NCI-H526 (cell line): Measurements from ENCODE around the gene CASZ1.

Experiments used
- DNase-seq, 2 experiments: peaks; one replicate each; lab custom pipeline; 2025; lab: John Stamatoyannopoulos, UW

The CASZ1 gene

DNA sequence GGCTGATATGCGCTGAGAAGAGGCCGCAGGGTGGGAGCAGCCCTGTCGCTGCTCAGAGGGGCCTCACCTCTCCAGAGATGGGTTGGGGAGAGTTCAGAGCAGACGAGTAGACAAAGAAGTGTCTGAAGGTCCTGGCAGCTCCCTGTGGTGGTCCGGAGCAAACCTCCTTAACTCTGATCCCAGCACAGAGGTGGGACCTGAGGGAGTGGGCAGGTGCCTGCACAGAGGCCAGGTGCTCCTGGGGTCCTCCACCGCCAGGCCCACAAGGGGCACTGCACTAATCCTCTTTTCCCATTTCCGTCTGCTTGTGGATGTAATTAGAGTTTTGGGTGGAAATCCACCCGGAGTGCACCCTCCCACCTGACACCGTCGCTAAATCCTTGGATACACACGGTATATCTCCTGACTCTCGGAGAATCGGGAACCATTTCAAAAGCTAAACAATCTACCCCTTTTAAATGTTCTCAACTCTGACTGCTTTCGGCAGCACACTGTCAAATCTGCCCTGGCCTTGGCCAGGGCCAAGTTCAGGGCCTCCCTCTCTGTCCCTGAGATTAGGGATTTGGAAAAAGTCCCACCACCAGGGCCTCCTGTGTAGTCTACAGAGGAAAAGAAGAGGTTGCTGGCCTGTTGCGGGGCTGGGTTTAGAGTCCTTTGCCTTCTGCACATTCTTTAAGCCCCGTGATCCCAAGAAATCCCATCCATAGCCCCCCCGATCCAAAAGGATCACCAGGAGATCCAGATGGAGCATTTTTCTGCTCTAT is 22.4 kb downstream of the CASZ1 start:
- DNase-seq: no peak

DNA sequence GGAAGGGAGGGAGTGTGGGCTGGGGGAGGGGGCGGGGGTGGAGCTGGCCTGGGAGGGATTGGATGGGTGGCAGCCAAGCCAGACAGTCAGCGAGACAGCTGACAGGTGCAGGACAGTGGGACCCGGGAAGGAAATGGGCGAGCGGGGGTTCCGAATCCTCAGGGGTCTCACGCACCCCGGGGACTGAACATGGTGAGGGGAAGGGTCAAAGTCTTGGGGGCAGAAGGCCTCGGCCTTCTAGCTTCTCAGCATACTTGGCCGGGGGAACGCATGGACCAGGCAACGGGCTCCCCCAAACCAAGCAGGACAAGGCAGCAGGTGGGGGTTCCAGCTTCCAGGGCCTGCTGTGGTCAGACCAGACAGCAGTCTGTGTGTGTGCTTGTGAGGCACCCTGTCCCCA is 23.1 kb downstream of the CASZ1 start:
- peak in 1 of 2 experiments; percentile 74 for DNase-seq

DNA sequence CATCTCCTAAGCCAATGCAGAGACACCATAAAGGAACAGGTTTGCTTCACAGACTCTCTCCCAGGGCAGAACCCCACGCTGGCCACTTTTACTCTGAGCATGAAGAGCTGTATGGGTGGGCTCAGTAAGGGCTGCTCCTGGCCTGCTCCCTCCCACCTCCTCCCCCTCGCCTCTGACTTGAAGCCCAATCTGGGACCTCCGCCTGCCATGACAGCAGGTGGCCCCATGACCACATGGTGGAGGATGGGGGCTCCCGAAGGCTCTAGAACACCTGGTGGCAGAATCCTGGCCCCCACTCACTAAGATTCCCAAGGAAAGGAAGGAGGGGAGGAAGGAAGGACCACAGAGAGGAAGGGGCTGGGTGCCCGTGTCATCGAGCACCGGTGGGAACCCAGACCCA is 23.7 kb downstream of the CASZ1 start:
- no peak for DNase-seq

DNA sequence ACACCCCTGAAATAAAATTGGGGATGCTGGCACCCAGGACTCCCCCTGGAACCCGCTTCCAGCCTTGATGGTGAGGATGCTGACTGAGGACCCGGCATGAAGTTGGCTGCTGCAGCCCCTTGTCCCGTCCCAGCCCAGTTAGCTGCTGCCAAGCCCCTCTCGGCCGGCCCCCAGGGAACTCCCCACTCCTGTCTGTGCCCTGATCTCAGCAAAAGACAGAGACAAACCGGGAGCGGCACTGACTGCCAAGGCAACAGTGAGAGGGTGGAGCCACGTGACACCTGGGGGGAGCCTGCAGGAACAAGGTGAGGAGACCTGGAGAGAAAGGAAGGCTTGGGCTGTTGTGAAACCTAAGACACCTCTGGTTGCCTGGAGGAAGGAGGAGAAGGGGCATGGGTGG is 24.7 kb downstream of the CASZ1 start:
- DNase-seq: peak in 1 of 2 experiments; percentile 34

DNA sequence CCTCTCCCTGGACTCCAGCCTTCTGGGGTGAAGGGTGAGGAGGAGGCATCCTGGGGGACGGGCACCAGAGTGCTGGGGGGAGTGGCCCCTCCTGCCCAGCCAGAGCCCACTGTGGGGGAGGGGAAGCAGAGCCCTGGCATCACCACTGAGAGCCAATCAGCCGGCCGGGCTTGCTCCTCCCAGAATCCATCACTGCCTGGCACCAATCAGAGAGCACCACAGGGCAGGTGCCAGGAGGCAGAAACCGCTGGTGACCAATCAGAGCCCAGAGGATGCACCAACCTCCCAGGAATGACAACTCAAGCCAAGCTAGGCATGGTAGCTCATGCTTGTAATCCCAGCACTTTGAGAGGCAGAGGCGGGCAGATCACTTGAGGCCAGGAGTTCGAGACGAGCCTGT is 27.9 kb downstream of the CASZ1 start:
- DNase-seq: no peak

DNA sequence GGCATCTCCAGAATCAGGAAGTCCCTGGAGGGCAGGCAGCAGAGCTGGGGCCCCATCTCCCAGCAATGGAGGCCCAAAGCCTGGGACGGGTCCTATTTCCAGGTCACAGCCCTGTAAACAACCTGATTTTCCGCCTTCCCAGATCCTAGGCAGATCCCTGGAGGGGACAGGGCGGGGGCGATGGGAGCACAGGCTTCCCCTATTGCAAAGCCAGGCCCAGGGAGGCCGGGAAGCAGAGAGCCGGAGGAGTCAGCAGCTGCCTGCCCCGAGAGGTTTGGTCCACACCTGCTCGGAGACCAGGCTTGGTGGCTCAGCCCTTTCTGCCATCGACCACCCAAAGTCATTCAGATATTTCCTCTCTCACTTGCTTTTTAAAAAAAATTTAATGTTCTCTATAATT is 29.2 kb downstream of the CASZ1 start:
- DNase-seq: peak in 1 of 2 experiments; percentile 58

GRCh38 chr1:10765734-10766478 is 30.5 kb downstream of the CASZ1 start:
- DNase-seq: no peak

- no peak for DNase-seq
Observed at GRCh38 chr1:10765304-10765703, 31.1 kb downstream of the CASZ1 start.

DNA sequence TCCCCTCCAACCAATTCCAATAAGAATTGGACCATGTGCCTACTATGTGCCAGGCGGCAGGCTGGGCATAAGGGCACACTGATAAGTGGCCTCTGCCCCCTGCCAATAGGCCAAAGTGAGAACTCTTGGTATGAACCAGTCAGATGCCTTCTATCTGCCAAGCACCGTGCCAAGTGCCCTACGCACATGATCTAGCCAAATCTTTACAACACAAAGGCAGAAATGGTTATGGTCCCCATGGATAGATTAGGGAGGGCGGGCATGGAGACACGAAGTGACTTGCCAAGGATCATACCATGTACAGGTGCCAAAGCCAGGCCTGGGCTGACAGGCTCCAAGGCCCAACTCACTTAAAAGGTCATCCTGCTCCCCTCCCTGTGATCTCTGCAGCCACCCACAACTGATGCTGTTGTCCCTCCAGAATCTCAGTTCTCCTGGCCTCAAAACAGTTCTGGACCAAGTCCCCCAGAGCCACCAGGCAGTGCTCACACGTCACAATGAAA is 32.1 kb downstream of the CASZ1 start:
- DNase-seq: no peak

DNA sequence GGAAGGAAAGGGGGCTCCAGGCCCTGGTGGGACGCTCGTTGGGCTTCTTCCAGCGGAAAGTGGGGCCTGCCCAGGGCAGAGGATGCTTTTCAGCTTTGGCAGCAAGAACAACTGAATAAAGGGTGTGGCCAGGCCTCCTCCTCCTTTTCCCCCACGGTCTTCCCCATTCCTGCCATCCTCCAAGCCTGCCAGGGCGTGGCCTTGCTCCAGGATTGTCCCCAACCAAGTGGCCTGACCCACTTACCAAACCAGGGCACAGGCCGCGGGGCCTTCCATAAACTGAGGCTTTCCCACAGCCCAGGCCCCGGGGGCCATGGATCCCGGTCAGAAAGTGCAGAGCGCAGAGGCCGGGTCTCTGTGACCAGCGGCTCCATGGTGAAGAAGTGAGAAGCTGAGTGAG is 33.6 kb downstream of the CASZ1 start:
- DNase-seq: no peak

GRCh38 chr1:10762153-10762523 is 34.3 kb downstream of the CASZ1 start:
- DNase-seq: no peak

DNA sequence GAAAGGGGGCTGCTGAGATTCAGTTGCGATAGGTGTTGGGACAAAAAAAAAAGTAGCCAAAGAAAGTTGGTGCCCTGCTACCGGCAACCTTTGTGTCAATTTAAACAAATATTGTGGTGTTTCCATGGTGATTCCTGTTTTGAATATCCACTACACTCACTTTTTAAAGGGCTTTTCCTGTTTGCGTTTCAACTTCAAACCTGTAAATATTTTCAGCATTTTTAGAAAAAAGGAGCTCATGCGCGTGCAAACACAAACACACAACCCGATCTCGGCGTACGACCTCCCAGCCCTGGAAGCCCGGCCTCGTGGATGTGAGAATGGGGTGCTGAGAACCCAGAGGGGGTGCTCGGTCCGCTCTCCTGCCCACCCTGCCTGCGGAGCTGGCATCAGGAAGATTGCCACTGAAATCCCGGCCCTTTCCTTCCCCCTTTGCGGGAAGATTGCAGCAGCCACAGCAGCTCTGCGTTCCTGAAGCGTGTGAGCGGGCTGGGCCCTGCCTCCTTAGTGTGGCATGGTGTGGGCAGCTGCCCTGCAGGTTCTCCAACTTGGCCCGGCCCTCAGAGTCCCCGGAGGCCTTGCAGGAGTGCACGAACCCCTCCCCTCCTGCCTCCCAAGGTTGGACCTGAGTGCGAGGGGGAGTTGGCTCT is 34.8 kb downstream of the CASZ1 start:
- peak; percentile 46 to 78 for DNase-seq

DNA sequence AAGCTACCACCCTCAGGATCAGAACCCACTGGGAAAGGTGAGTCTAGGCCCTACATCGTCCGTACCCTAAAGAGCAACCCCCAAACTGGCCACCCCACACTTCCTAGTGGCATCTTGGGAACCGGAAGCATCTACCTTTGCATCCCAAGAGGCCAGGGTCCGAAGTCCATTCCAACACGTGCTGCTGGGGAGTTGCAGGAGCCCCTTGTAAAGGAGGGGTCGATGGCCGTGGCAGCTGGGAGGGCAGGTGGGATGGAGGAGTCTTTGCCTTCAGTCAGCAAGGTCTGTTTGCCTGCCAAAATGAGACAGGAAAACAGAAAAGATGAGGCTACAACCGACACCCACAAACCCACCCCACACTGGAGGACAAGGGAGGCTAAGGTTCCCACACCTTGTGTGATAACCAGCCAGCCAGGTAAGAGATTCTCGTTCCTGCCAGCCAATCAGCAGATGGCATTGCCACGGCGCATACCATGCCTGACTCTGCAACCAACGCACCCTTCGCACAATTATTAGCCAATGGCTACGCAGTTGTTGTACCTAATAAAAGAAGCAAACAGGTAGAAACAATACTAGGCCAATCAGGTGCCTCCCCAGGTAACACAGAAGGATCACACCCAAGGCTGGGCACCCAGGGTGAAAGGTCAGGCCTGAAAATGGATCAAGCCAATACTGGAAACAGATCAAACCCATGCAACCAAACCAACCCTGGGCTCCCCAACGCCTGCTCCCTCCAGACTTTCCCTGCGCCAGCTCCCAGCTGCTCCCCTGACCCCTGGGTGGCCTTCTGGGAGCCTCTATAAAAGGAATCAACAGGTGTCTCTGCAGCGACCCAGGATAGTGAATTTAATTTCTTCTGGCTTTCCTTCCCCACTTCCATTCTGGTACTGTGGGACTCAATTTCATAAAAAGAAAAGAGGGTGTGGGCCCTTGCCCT is 35.6 kb downstream of the CASZ1 start:
- peak in 1 of 2 experiments; percentile 58 for DNase-seq

DNA sequence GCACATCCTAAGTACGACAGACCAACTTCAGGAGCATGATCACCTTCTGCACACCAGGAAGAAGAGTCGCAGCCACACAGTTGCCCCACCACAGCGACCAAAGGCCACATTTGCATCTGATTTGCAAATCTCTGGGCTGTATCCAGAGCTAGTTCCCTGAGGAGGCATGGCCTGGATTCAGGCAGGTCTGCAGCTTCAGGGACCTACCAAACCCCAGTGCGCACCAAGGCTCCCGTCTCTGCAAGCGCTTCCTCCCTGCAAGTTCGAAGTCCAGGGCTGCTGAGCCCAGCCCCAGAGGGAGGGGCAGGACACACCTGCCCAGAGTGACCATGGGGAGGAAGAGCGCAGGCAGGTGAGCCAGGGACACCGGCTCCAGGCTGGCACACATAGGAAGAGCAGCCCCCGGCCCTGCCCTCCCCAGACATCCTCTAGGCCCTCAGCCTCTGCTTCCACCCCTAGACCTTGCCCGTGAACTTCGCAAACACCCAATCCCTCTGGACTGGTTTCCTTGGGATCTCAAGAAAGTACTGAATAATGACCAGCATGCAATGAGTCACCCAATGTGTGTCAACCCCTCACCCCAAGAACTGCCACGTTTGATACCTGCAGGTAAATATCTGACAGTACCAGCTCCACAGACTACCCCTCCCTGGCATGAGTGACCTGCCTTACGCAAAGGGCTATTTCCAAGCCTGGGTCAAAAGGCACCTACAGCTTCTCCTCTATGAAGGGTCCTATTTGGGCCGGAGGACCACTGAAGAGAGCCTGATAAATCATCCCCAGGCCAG is 36.8 kb downstream of the CASZ1 start:
- DNase-seq: peak; percentile 97

DNA sequence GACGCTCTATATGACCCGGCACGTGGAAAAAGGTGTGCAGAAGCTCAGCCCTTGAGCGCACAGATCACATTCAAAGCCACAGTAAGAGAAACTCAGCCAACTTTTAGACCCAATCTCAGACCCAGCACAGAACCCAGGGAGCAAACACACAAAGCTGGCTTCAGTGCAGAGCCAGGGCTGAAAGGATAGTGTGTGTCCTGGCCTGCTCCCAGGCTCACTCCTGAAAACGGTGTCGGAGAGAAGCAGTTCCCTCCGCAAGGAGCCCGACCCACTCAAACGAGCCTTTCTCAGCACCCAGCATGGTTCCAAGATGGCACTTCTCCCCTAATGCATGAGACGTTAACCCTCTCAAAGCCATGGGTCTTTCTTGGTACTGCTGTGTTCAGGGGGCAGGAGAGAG is 39.6 kb downstream of the CASZ1 start:
- no peak for DNase-seq

GRCh38 chr1:10755970-10756521 is 40.4 kb downstream of the CASZ1 start:
- peak; percentile 36 to 77 for DNase-seq

GRCh38 chr1:10754568-10755329 is 41.7 kb downstream of the CASZ1 start:
- no peak for DNase-seq

- no peak for DNase-seq
Observed at GRCh38 chr1:10753299-10753698, 43.1 kb downstream of the CASZ1 start.

- DNase-seq: no peak
Observed at GRCh38 chr1:10751561-10752085, 44.8 kb downstream of the CASZ1 start.

DNA sequence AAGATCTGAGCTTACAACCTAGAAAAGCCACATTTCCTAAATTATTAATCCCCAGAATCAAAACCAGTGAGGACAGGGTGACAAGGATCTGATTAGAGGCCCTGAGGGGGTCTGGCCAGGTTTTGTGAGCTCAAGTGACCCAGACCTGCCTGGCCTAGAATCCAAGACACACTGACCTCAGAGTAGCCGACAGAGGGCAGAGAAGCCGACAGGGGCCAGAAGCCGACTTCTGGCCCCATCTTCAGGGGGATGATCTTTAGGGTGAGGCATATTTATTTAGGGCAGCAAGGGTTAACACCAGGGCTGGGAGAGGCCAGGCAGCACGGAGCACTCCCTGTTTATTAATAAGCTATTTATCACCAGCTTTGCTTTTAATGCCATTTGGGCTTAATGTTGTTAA is 45.3 kb downstream of the CASZ1 start:
- DNase-seq: no peak
